DOHH2 (cell line): ENCODE results near the gene IER2.

Source experiments
- H3F3A ChIP-seq: fragments of 200-600 bp; sonication (generic), shearing (Covaris generic); 2 replicates; pipeline ENCODE4 v1.6.0; 2016; ENCODE audit warnings: antibody characterized with exemption, mild to moderate bottlenecking; ENCODE audit not compliant: control insufficient read depth, insufficient read depth
- H3K27ac ChIP-seq: fragments of 200-600 bp; sonication (generic); 2 replicates; pipeline ENCODE4 v1.5.1; 2014; ENCODE audit warnings: low read depth, mild to moderate bottlenecking, low read length, moderate library complexity
- H3K27me3 ChIP-seq: fragments of 200-600 bp; sonication (generic); 2 replicates; pipeline ENCODE4 v1.6.1; 2014; ENCODE audit warnings: mild to moderate bottlenecking, low read length, mixed read lengths; ENCODE audit not compliant: control insufficient read depth
- H3K36me3 ChIP-seq: fragments of 200-600 bp; sonication (generic); 2 replicates; pipeline ENCODE4 v1.6.1; 2014; ENCODE audit warnings: mild to moderate bottlenecking, low read length, moderate library complexity, mixed read lengths; ENCODE audit not compliant: control insufficient read depth
- H3K4me1 ChIP-seq: fragments of 200-600 bp; sonication (generic); 2 replicates; pipeline ENCODE4 v1.6.1; 2014; ENCODE audit warnings: mild to moderate bottlenecking, low read length, mixed read lengths; ENCODE audit not compliant: control insufficient read depth
- H3K4me2 ChIP-seq: fragments of 200-600 bp; sonication (generic); 2 replicates; pipeline ENCODE4 v1.6.0; 2014; ENCODE audit warnings: mild to moderate bottlenecking, low read length, moderate library complexity
- H3K4me3 ChIP-seq: fragments of 200-600 bp; sonication (generic); 2 replicates; pipeline ENCODE4 v1.5.1; 2014; ENCODE audit warnings: mild to moderate bottlenecking, low read length, mixed read lengths
- H3K79me2 ChIP-seq: fragments of 200-600 bp; sonication (generic); 2 replicates; pipeline ENCODE4 v1.6.1; 2014; ENCODE audit warnings: mild to moderate bottlenecking, low read length, mixed read lengths; ENCODE audit not compliant: control insufficient read depth
- H3K9me2 ChIP-seq: fragments of 200-600 bp; sonication (generic); replicated peaks from 2 replicates; pipeline ENCODE4 v1.6.1; 2014; ENCODE audit warnings: mild to moderate bottlenecking, low read length, mixed read lengths; ENCODE audit not compliant: control insufficient read depth
- H3K9me3 ChIP-seq: fragments of 200-600 bp; sonication (generic); 2 replicates; pipeline ENCODE4 v1.6.1; 2014; ENCODE audit warnings: antibody characterized with exemption, low read length, mixed read lengths; ENCODE audit not compliant: control insufficient read depth, insufficient read depth
- H4K20me1 ChIP-seq: fragments of 200-600 bp; sonication (generic); 2 replicates; pipeline ENCODE4 v1.6.0; 2014; ENCODE audit warnings: low read depth, mild to moderate bottlenecking, antibody characterized with exemption, low read length, moderate library complexity; ENCODE audit not compliant: control insufficient read depth, insufficient read depth
- EZH2phosphoT487 ChIP-seq: fragments of 200-600 bp; sonication (generic); IDR thresholded peaks from 2 replicates; pipeline ENCODE4 v1.6.1; 2017; ENCODE audit warnings: borderline replicate concordance, mild to moderate bottlenecking, antibody characterized with exemption, low read length, moderate library complexity, mixed read lengths
- TF ChIP-seq, protein P1 (sequence below): fragments of 200-600 bp; sonication (generic); IDR thresholded peaks from one replicate; pipeline ENCODE4 v1.5.1; 2014; ENCODE audit warnings: antibody characterized with exemption, mild to moderate bottlenecking, low read depth, low read length; ENCODE audit not compliant: poor library complexity, severe bottlenecking

Gene IER2

GRCh38 chr19:13102416-13102665 lies 47.9 kb upstream of the IER2 start:
- H3K4me3 ChIP-seq = peak overlapping the region; percentile 86
- peaks cover 41% of the 10 kb centered on the region for H3F3A ChIP-seq
- no peak for TF ChIP-seq EZH2phosphoT487
- TF ChIP-seq, protein P1, sequence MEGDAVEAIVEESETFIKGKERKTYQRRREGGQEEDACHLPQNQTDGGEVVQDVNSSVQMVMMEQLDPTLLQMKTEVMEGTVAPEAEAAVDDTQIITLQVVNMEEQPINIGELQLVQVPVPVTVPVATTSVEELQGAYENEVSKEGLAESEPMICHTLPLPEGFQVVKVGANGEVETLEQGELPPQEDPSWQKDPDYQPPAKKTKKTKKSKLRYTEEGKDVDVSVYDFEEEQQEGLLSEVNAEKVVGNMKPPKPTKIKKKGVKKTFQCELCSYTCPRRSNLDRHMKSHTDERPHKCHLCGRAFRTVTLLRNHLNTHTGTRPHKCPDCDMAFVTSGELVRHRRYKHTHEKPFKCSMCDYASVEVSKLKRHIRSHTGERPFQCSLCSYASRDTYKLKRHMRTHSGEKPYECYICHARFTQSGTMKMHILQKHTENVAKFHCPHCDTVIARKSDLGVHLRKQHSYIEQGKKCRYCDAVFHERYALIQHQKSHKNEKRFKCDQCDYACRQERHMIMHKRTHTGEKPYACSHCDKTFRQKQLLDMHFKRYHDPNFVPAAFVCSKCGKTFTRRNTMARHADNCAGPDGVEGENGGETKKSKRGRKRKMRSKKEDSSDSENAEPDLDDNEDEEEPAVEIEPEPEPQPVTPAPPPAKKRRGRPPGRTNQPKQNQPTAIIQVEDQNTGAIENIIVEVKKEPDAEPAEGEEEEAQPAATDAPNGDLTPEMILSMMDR = no peak
- peaks cover 75% of the 10 kb centered on the region for H3K4me1 ChIP-seq
- peak overlapping the region; percentile 100 for H3K4me2 ChIP-seq
- H3K9me2 ChIP-seq = no peaks in the 10 kb centered on the region
- H3K27me3 ChIP-seq = no peaks in the 10 kb centered on the region
- peak overlapping the region; percentile 99 for H3K27ac ChIP-seq
- H3K79me2 ChIP-seq = peaks cover 59% of the 10 kb centered on the region
- H3K9me3 ChIP-seq = no peaks in the 10 kb centered on the region
- no peaks in the 10 kb centered on the region; the same call in 1 of the 2 replicates for H4K20me1 ChIP-seq
- H3K36me3 ChIP-seq = peaks cover 48% of the 10 kb centered on the region

DNA sequence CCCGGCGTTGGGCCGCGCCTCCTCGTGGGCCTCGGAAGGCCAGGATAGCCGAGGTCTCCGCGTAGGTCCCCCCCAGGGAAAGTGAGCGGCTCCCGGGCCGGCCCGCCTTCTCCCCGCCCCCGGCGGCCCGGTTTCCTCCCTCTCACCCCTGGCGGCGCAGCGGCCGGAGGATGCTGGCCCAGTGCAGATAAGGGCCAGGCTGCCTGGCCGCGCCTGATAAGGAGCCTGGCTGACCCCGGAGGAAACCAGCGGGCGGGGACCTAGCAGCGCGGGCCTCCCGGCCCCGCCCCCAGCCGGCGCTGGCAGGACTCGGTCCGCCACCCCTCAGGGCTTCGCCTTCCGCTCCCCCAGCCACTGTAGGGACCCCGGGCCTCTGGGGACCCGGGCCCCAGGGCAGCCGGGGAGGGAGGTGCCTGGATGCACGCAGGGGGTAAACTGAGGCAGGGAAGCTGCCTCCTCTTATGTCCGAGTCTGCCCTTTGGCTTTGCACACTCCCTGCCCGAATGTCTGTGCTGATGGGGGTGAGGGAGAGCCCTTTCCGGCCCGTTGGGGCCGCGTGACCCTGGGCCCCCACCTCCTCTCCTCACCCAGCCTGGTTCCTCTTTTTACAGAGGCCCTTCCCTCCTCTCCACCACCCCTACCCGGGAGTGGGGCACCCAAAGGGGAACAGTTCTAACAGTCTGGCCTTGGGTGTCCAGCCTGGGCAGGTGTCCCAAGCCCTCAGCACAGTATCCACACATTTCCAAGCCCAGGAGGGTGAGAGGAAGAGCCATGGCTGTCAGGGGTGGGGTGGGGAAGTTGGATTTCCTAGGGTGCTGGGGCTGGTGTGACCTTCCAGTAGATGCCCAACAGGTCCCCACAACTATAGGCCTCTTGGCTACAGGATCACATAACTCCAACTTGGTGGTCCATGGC lies 47.3 kb upstream of the IER2 start, which contains the start of gene LYL1:
Gene LYL1 (minus strand): TSS at position 193 of the 915 bp plus-strand sequence. CDS start 1,687 bp downstream, outside the sequence.
- Histone ChIP-seq H3F3A (peaks cover 40% of the 10 kb centered on the region), H4K20me1 (no peaks in the 10 kb centered on the region; the same call in 1 of the 2 replicates), H3K9me3 (no peaks in the 10 kb centered on the region), H3K27me3 (no peaks in the 10 kb centered on the region), H3K4me2 (peak within 1 kb of the TSS; percentile 100), H3K36me3 (peaks cover 51% of the 10 kb centered on the region), H3K4me1 (peaks cover 71% of the 10 kb centered on the region), H3K27ac (peak within 1 kb of the TSS; percentile 99), H3K9me2 (no peaks in the 10 kb centered on the region), H3K4me3 (peak within 1 kb of the TSS; percentile 86), H3K79me2 (peaks cover 56% of the 10 kb centered on the region)
- TF ChIP-seq EZH2phosphoT487 = no peak
- TF ChIP-seq, protein P1 = no peak

DNA sequence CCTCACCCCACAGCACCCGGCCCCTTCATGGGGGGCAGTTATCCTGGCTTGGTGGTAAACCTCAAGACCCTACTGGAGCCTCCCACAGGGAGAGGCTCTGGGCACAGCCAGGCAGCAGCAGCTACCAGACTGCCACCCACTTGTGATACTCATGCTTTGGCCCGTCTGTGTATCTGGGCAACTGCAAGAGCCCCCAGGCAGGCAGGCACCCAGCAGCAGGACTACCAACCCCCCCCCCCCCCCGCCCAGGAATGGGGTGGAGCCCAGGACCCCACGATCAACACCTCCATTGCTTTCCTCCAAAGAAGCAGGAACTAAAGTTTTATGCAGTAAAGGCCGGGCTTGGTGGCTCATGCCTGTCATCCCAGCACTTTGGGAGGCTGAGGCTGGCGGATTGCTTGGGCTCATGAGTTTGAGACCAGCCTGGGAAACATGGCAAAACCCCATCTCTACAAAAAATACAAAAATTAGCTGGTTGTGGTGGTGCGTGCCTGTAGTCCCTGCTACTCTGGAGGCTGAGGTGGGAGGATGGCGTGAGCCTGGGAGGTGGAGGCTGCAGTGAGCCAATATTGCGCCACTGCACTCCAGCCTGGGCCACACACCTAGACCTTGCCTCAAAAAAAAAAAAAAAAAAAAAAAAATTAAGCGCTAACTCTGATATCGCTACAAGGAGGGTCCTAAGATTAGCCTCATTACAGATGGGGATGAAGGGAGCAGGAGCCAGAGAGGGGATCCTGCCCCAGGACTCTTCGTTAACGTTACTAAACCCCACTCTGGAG lies 46.4 kb upstream of the IER2 start:
- Histone ChIP-seq H3K36me3 (peaks cover 49% of the 10 kb centered on the region), H3K27me3 (no peaks in the 10 kb centered on the region), H3K4me2 (peak overlapping the region; percentile 100), H3K4me1 (peaks cover 64% of the 10 kb centered on the region), H3K79me2 (peaks cover 51% of the 10 kb centered on the region), H3K9me3 (no peaks in the 10 kb centered on the region), H4K20me1 (no peaks in the 10 kb centered on the region; the same call in 1 of the 2 replicates), H3K27ac (peak overlapping the region; percentile 99), H3K9me2 (no peaks in the 10 kb centered on the region), H3K4me3 (peak overlapping the region; percentile 86), H3F3A (peaks cover 40% of the 10 kb centered on the region)
- no peak for TF ChIP-seq EZH2phosphoT487
- TF ChIP-seq, protein P1 = no peak
